SKM-1 (cell line): Measurements from ENCODE around the gene RUNDC3A.

Source experiments
- DNase-seq: peaks from one replicate; lab custom pipeline; 2025; ENCODE audit not compliant: unreplicated experiment; lab: John Stamatoyannopoulos, UW

Gene RUNDC3A

DNA sequence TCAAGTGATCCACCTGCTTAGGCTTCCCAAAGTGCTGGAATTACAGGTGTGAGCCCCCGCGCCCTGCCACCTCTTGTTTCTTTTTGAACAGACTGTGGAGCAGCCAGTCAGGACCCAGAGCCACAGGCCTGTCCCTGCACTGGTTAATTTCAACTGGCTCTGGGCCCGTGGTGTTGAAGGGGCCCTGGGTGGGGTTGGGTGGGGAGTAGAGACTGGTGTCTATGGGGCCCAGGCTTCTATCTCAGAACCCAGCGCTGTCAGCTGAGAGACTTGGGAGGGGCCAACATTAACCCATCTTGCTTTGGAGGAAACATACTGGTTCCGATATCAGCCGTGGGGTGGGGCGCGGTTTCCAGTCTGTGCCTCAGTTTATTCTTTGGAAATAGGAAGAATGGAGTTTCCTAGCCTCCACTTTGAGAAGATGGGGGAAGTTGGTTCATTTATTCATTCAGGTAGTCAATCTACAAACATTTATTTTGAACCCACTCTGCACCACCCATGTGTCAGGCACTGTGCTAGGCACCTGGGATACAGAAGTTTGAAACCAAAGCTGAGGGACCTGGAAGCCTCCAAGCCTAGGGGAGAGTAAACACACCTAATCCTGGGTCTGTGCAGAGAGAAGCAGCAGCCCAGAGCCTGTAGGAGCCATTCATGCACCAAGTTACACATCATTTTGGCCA lies 24.9 kb upstream of the RUNDC3A start:
- DNase-seq = no peak

DNA sequence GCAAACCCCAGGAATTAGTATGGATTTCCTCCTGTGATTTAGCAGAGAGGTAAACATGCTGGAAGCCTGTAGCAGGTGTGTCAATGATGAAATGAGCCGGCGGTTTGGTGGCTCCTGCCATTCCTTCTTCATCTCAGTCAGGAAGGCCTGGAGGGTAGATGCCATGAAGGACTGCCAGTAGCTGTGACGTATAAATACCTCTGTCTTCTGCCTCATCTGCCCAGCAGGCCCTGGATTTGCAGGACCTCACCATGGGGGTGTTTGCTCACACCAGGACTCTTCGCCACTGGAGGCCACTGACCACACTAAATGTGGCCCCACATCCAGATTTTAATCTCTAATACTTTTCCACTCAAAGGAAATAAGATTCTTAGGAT lies 24.4 kb upstream of the RUNDC3A start:
- no peak for DNase-seq

DNA sequence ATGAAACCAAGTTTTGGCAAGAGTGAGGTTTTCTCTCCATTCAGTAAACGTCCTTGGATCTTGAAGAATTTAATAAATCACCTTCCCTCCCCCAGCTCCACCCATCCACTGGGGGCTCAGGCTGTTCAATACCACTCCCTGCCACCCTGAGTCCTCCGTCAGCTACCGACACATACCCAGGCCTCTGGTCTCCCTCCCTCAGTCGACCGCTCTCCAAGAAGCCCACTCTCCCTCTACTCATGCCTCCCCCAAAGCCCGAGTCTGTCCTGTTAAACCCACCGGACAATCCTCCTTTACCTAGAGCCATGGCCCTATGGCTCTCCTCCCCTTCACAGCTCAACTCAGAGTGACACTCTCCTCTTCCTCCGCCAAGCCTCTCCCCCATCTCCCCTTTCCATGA lies 20.8 kb upstream of the RUNDC3A start:
- no peak for DNase-seq

DNA sequence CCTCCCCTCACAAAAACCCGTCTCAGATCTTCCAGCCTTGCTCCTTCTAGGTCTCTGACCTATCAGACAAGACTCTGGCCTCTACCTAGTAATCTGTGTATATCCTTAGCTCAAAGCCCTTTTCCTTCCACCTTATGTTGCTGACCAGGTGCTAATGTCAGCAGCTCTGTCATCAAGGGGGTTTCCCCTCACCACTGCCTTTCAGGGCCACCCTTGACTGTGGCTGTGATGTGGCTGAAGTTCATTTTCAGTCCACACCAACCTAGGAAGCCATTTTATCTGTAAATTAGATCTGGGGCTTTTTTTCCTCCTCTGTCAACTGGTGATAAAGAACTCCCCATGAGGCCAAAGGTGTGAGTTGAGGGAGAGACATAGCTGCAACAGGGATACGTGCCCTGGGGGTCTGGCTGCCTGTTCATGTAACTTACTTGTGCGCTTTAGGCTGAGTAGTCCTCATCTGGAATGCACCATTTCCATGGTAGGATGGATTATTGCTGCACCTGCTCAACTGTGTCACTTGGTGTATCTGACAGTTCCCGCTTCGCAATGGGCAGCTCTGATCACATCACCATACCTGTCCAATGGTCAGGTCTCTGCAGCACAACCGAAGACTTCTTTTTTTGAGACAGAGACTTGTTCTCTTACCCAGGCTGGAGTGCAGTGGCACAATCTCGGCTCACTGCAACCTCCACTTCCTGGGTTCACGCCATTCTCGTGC lies 14.7 kb upstream of the RUNDC3A start:
- DNase-seq = no peak

DNA sequence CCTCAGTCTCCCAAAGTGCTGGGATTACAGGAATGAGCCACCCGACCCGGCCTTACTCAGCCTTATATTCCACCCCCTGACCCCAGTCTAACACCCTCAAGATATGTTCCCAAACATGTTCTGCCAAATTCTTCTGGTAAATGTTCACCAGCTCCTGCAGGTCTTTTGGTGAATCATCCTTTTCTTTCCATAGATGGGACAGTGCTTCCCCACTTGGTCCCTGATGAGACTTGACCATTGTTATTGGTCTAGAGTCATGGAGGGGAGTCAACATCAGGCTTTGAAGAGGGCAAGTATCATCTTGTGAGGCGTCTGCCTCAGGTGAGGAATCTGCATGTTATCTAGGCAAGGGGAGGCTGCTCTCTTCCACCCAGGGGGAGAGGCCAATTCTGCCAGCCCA lies 10.4 kb upstream of the RUNDC3A start:
- DNase-seq = no peak

DNA sequence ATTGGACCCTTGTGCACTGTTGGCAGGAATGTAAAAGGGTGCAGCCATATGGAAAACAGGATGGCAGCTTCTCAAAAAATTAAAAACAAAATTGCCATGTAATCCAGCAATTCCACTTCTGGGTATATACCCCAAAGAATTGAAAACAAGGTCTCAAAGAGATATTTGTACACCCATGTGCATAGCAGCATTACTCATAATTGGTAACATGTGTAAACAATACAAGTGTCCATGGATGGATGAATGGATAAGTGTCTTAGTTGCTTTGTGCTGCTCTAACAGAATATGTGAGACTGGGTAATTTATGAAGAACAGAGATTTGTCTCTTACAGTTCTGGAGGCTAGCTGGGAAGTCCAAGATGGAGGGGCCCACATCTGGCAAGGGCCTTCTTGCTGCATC lies 3.8 kb upstream of the RUNDC3A start:
- DNase-seq = no peak

DNA sequence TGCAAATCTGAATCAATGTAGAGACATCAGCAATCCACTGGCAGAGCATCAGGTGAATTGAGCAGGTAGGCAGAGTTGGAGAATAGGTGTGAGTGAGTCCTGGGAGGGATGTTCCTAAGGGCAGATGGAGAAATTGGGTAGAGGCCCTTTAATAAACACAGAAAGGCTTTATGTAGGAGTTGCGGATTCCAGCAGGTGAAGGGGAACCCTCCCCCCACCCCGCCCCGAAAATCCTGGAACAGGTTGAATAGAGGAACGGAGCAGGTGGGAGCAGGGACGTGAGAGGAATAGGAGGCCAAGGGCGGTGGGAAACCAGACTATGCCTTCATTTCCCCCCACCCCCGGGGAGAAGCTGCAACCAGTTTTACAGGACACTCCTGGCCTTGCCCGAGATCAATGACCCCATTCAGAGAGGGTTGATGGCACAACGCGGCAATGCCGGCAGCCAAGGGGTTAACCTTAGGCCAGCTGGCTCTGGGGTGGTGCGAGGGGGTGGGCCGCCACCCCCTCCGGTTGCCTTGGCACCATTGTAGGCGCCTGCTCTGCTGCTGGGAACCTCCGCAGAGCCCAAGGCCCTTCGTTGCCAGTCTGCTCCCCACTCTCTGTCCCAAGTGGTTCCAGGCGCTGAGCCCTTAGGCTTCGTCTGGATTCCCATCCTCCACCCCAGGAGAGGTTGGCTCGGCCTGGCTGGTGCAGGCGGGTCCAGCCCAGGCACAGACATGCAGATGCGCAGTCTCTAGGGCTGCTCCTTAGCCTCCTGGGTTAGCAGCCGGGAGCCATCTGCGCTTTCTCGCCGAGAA lies 814 bp upstream of the RUNDC3A start:
- DNase-seq = no peak

DNA sequence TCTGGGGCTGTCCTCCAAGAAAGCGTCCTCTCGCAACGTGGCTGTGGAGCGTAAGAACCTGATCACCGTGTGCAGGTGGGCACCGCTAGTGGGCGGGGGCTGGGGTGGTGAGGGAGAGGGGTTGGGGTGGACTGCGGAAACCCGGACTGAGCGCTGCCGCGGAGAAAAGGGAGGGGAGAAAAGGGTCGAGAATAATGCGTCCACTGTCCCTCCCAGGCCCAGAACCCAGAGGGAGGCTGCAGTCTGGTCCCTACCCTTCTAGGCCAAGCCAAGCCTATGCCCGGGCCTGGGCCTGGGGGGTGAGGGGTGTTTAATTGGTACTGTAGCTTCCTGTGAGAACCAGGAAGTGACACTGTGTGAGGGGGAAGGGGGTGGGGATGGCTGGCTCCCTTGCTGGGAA lies 464 bp downstream of the RUNDC3A start:
- no peak for DNase-seq

DNA sequence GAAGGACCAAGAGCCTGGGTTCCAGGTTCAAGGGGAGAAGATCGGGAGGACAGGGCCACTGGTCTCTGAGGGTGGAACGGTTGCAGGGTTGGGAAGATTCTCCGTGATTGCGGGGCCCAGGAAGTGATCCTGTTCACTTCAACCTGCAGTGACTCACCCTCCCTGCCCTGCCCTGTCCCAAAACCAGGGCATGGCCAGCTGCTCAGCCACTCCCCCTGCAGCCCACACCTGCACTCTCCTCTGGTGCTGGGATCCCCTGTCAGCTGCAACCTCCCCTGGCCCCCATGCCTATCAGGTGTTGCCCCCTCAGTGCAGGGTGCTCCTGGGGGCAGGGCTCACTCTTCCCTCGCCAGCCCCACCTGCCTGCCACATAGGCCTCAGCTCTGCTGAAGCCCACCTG lies 1.1 kb downstream of the RUNDC3A start:
- no peak for DNase-seq

DNA sequence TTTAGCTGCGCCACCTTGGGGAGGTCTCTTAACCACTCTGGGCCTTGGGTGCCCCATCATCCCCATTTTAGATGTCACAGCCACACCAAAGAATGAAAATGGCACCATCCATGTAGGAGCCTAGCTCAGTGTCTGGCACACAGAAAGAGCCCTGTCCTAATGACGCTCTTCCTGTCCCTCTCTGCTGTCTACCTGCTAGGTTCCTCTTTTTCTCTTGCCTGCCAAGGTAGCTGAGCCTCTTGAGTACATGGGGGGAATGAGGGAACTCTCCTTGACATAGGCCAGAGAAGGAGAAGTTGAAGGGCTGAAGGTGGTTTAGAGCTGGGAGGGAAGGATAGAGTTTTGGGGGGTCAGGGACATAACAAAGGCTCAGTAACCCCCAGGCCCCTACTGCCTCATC lies 1.8 kb downstream of the RUNDC3A start:
- no peak for DNase-seq

DNA sequence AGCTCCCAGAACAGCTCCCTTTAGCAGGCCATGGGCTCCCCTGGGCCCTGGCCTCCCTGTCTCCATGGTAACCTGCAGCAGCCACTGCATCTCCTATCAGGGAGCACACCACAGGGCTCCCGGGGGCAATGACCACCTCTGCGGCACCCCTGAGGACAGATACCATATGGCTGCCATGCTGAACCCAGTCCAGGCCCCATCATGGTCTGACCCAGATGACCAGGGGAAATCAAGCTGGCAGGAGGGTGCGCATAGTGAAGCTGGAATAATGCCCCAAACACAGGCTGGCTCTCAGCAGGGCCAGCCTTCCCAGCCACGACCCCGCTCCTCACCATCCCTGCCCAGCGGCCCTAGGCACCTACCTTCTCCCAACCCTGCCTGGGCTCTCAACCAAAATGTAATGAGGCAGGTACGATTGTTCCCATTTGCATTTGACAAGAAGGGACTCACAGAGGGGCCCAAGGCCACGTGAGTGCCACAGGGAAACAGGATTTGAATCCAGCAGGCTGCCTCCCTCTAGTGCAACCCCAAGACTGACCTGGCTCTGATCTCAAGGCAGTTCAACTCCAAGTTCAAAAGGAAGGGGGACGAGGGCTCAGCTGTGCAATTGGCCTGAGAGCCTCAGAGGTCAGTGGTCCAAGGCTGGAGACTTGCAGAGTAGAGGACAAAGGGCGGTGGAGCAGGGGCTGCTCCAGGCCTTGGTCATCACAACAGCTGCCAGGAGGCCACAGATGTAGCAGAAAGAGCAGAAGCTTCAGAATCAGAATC lies 2.4 kb downstream of the RUNDC3A start:
- no peak for DNase-seq

DNA sequence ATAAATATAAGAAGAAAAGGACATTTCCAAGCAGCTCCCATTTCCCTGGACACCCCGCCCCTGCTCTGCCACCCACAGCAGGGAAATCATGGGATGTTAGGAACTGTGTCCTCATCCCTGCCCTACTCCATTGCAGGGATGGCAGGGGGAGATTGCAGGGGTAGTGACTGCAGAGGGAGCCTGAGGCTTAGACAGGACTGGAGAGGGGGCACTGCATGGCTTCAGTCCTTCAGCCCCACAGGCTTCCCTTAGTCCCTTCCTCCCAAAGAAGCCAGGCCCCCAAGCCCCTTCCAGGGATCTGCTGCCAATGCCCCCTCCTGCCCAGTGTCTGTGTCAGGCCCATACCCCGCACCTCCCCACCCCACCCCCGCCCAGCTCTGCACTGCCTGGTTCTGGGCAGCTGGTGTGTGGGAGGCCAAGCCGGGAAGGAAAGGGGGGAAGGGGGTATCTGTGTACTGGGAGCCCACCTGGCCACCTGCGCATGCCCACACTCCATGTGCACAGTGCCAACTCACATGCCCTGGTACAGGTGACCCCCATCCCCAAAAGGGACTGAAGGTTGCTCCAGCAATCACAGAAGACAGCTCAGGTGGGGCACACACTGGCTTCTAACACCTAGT lies 3.3 kb downstream of the RUNDC3A start:
- no peak for DNase-seq

DNA sequence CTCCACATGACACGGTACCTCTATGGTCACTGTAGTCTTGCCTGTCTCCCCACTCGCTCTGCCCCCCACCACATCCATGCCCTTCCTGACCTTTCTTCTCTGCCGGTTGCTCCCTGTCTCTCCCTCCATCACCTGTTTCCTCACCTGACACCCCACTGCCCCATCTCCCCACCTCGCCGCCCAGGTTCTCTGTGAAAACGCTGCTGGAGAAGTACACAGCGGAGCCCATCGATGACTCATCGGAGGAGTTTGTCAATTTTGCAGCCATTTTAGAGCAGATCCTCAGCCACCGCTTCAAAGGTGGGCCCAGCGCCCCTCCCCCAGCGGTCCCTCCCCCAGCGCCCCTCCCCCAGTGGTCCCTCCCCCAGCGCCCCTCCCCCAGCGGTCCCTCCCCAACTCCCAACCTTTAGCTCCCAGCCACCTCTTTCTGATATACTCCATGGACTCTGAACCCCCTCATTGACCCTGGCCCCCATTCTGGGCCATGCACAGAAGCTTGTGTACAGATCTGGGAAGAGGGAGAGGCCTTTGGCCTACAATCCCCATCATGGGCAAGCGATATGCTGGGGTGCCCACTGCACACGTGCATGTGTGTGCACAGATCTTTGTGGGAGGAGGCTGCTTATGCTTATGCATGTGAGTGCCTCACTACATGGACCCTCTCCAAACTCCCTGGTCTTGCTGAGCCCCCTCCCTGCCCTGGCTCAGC lies 4.1 kb downstream of the RUNDC3A start:
- no peak for DNase-seq

DNA sequence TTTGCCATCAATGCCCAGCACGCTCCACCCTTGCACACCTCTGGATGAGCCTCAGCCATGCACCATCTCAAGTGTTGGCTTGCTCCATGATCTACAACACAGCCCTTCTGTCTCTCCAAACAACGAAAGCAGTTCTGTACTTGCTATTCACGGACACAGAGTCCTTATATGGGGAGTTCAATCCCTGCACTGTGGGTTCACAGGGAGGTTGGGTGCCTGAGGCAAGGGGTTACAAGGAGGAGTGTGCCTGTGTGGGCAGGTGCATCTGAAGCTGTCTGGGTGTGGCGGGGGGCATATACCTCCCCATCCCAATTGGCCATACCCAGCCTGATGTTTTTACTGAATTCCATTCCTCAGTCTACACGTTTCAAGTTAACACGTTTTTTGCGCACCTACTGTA lies 5.6 kb downstream of the RUNDC3A start:
- DNase-seq = no peak

DNA sequence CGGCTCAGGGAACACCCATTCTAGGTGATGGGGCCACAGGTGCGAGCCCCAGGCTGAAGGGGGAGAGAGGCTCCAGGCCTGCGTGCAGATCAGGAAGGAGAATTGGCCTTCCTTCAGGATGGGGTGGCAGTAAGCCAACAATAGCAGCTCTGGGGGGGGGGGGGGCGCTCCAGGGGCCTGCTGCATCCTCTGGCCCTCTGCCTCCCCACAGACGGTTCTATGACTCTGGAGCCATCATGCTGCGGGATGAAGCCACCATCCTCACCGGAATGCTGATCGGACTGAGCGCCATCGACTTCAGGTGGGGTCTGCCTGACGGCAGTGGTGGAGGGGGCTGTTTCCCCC lies 6.1 kb downstream of the RUNDC3A start:
- DNase-seq = no peak

DNA sequence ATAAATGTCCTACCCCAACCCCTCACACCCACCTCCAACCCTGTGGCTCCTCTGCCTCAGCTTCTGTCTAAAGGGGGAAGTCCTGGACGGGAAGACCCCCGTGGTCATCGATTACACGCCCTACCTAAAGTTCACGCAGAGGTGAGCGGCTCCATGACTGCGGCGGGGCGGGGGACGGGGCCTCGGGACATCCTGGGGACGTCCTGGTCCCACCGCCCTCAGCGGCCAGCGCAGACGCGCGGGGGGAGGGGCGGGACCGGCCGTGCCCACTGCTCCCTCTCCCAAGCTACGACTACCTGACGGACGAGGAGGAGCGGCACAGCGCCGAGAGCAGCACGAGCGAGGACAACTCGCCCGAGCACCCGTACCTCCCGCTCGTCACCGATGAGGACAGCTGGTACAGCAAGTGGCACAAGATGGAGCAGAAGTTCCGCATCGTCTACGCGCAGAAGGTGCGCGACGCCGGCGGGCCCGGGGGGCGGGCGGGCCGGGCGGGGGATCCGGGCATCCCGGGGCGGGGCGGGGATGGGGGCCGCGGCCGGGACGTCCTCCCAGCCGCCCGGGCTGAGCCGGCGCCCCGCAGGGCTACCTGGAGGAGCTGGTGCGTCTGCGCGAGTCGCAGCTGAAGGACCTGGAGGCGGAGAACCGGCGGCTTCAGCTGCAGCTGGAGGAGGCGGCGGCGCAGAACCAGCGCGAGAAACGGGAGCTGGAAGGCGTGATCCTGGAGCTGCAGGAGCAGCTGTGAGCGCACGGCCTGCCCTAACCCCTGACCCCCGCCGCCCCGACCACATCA lies 6.7 kb downstream of the RUNDC3A start:
- no peak for DNase-seq

DNA sequence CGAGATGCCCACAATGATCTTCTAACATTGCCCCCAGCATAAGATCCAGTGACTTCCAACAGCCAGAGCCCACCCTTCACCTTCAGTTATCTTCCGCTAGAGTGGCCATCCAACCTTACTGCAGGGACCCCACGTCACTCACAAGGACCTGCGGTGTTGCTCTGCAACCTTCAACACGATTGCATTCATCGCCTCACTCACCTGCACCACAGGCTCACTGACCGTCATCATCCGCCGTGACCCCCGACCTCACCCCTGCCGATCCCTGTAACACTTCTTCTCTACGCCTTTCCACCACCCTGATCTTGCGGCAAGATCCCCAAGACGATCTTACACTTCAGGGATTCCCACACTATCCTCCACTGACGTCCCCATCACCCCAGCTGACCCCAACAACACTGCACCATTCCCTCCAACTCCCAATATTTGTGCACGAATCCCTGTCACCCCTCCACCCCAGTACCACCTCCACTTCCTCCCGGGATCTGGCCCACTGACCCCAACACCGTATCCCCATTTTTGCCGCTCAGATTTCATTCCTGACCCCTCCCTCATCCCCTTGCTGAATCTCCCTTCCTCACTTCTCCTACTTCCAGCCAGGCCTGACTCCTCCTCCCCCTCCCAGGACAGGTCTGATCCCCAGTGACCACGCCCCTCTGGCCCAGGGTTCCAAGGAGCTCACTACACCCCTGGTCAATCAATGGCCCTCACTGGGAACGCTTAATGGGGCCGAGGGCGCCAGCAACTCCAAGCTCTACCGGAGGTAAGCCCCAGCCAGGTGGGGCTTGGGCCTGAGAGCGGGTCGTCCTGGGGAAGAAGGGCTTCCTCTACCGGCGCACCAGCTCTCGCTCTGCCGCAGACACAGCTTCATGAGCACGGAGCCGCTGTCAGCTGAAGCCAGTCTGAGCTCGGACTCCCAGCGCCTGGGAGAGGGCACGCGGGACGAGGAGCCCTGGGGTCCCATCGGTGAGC lies 7.6 kb downstream of the RUNDC3A start:
- DNase-seq = no peak

DNA sequence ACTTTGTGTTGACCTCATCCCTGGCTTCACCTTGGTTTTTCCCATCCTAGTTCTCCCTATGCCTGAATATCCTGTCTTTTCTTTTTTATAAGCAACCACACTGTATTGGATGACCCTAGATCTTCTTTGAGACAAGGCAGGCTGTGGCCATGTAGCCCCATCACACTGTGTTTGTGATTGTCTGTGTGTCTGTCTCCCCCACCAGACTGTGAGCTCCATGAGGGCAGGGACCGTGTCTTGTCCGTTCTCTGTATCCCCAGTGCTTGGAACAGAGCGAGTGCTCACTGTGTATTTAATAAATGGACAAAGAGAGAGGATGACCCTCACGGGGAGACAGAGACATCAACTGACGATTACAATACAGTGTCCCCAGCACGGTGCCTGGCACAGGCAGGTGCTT lies 9.1 kb downstream of the RUNDC3A start:
- no peak for DNase-seq
